Glomerular visceral epithelial cell (primary cell): ENCODE data around the gene FGD3.
"Not testable (repeated sequence)": the region's sequence is repeated elsewhere in the genome, so short reads cannot be mapped to it uniquely, and the experiment has no call there.

Experiments
- DNase-seq: peaks from one replicate; pipeline ENCODE4 v3.0.0-alpha.2; 2016; ENCODE audit errors: extremely low spot score

Gene FGD3

GRCh38 chr9:92977279-92977678 is 30.0 kb downstream of the FGD3 start:
- DNase-seq: no peak

- DNase-seq: no peak
Observed at GRCh38 chr9:92978345-92978875, 31.1 kb downstream of the FGD3 start.

DNA sequence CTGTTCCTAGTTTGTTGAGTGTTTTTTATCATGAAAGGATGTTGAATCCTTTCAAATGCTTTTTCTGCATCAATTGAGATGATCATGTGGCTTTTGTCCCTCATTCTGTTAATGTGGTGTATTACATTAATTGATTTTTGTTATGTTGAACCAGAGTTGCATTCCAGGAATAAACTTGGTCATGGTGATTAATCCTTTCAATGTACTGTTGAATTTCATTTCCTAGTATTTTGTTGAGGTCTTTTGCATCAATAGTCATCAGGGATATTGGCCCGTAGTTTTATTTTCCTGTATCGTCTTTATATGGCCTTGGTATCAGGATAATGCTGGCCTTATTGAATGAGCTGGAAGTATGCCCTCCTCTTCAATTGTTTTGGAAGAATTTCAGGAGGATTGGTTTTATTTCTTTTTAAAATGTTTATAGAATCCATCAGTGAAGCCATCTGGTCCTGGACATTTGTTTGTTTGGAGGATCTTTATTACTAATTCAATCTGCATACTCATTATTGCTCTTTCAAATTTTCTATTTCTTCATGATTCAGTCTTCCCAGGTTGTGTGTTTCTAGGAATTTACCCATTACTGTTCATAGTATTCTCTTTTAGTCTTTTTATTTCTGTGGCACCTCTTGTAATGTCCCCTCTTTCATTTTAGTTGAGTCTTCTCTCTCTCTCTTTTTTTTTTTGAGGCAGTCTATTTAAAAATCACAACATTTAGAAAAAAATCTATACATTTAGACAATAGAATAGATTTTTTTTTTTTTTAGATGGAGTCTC is 32.1 kb downstream of the FGD3 start:
- DNase-seq: no peak

DNA sequence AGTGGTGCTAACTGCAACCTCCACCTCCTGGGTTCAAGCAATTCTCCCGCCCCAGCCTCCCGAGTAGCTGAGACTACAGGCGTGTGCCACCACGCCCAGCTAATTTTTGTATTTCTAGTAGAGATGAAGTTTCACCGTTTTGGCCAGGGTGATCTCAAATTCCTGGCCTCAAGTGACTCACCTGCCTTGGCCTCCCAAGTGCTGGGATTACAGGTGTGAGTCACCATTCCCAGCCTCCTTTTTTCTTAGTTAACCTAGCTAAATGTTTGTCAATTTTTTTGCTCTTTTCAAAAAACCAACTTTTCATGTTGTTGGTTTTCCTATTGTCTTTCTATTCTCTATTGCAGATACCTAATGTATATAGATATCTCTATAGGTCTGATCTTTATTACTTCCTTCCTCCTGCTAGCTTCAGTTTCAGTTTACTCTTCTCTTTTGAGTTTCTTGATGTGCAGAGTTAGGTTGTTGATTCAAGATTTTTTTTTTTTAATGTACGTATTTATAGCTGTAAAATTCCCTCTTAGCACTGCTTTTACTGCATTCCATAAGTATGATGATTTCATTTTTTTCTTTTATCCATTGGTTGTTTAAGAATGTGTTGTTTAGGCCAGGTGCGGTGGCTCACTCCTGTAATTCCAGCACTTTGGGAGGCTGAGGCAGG is 32.9 kb downstream of the FGD3 start:
- DNase-seq: no peak

DNA sequence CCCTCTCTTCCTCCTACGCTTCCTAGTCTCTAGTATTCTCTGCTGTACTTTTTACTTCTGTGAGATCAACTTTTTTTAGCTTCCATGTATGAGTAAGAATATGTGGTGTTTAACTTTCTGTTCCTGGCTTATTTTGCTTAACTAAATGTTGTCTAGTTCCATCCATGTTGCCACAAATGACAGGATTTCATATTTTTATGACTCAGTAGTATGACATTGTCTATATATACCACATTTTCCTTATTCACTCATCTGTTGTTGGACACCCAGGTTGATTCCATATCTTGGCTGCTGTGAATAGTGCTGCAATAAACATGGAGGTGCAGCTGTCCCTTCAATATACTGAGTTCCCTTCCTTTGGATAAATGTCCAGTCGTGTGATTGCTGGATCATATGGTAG is 34.8 kb downstream of the FGD3 start:
- no peak for DNase-seq

- no peak for DNase-seq
Observed at GRCh38 chr9:92983984-92984589, 36.8 kb downstream of the FGD3 start.

- DNase-seq: no peak
Observed at GRCh38 chr9:92984976-92985375, 37.7 kb downstream of the FGD3 start.

- DNase-seq: no peak
Observed at GRCh38 chr9:92986176-92987119, 39.1 kb downstream of the FGD3 start.

DNA sequence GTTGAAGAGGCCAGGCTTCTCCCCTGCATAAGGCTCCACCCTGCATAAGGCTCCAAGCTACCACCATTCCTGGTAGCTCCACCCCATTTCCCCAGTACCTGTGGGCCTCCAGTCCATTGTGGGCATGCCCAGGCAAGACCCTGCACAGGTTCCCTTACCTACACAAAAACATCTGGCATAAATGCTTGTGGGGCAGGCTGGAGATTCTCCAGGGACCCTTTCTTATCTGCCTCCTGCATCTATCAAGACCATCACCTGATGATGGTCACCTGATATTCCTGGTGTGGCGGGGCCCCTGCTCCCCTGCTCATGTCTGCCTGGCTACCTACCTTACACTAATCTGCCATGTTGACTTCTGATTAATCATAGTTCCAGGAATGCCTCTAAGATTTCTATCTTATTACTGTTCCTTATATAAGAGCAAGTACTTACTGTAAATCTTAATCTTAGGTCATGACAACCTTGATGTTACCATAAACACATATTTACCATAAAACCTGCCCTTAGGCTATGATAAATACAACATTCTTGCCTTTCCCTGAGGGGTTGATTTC is 41.0 kb downstream of the FGD3 start:
- DNase-seq: no peak

DNA sequence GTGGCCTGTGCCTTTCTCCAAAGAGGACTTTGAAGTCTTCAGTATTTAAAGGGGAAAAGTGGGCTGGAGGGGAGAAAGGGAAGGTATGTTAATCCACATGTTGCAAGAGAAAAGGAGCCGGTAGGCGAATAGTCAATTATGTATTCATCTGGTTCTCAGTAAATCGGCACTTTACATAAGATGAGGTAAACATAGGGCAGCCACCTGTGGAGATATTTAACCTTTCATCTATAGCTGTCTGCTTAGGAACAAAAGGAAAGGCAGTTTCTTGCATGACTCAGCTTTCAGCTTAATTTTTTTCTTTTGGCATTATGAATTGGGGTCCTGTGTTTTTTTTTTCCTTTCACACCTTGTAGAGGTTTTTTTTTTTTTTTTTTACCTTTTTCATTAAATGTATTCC is 42.2 kb downstream of the FGD3 start:
- DNase-seq: no peak

- DNase-seq: no peak
Observed at GRCh38 chr9:92990461-92990860, 43.1 kb downstream of the FGD3 start.

DNA sequence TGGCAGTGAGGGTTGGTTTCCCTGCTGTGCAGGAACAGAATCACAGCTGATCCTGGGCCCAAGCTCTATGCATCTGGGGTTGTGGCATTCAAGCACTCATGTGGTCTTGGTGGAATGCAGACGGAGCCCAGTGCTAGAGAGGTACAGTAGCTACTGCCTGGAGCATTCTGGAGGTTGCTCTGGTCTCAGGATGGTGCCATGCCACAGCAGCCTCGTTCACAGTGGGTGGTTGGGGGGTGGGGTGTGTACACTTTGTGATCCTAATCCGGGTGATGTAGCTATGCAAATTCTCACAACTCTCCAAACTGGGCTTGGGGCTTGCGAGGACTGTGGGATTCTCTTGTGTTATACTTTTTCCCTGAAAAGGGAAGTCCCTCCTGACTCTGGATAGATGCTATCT is 45.2 kb downstream of the FGD3 start:
- no peak for DNase-seq

GRCh38 chr9:92998871-92999270 is 51.5 kb downstream of the FGD3 start:
- DNase-seq: not testable (repeated sequence)

GRCh38 chr9:93001031-93001430 is 53.7 kb downstream of the FGD3 start:
- no peak for DNase-seq

GRCh38 chr9:93002700-93003099 is 55.4 kb downstream of the FGD3 start:
- DNase-seq: no peak

- DNase-seq: peak; percentile 58
Observed at GRCh38 chr9:93003552-93004407, 56.5 kb downstream of the FGD3 start.

- no peak for DNase-seq
Observed at GRCh38 chr9:93004561-93004960, 57.2 kb downstream of the FGD3 start.

GRCh38 chr9:93005876-93006275 is 58.6 kb downstream of the FGD3 start:
- DNase-seq: no peak

GRCh38 chr9:93007529-93008058 is 60.3 kb downstream of the FGD3 start:
- no peak for DNase-seq

DNA sequence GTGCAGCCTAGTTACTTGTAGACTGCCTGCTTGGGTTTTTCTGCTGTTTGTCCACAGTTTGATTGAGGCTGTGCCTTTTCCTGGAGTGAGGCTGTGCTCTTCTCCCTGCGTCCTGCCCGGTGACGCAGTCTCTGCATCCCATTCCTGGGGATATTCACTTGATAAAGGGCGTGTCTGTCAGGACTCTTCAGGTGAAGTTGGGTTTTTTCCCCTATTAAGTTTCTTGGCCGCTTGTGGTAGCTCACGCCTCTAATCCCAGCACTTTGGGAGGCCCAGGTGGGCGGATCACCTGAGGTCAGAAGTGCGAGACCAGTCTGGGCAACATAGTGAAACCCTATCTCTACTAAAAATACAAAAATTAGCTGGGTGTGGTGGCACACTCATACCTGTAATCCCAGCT is 61.1 kb downstream of the FGD3 start:
- no peak for DNase-seq
